SK-N-SH (cell line): ENCODE measurements around the gene PIP4K2A. TPM values are rescaled to one million over a fixed set of nuclear protein-coding genes. Genes with fewer than 3 reads are reported as not detected.

Source experiments
- CTCF ChIA-PET: fragments of 300-600, 350-600 bp; formaldehyde crosslinking; extraction: SDS; loops from one replicate; lab custom pipeline; 2021; lab: Yijun Ruan, JAX
- POLR2A ChIA-PET: fragments of 350-600 bp; sonication (Branson Sonifier 250); formaldehyde crosslinking; extraction: SDS; loops from one replicate; lab custom pipeline; 2020; ENCODE audit warnings: antibody characterized with exemption, inconsistent platforms; lab: Yijun Ruan, JAX
- DNase-seq: peaks from one replicate; pipeline ENCODE4 v3.0.0; 2012
- H2AFZ ChIP-seq: fragments of 200-600 bp; sonication (generic); 2 replicates; pipeline ENCODE4 v1.8.1; 2016; ENCODE audit warnings: antibody characterized with exemption, mild to moderate bottlenecking, low read depth
- H3F3A ChIP-seq: fragments of 200-600 bp; sonication (generic); replicated peaks from 2 replicates; pipeline ENCODE3; 2016; ENCODE audit warnings: antibody characterized with exemption, mild to moderate bottlenecking; ENCODE audit not compliant: insufficient read depth
- H3K27ac ChIP-seq, 2 experiments: fragments of 200-500 bp in 1 of 2; fragments of 200-600 bp in 1 of 2; sonication (Bioruptor generic) in 1 of 2; sonication (generic), shearing (Covaris generic) in 1 of 2; 2 replicates each; pipeline versions ENCODE4 v1.5.1 to v1.6.1; 2014 to 2016; ENCODE audit warnings: low read depth in 2 of 2, inconsistent platforms in 1 of 2, low read length in 1 of 2, mild to moderate bottlenecking in 1 of 2, mixed read lengths in 1 of 2
- H3K27me3 ChIP-seq: fragments of 200-600 bp; sonication (generic), shearing (Covaris generic); 2 replicates; pipeline ENCODE4 v1.6.1; 2016; ENCODE audit warnings: mixed run types; ENCODE audit not compliant: insufficient read depth
- H3K36me3 ChIP-seq, 2 experiments: fragments of 200-500 bp in 1 of 2; fragments of 200-600 bp in 1 of 2; sonication (Bioruptor generic) in 1 of 2; sonication (generic) in 1 of 2; replicated peaks in 1 of 2; 2 replicates each; pipeline versions ENCODE3 to v1.5.1; 2014 to 2016; ENCODE audit warnings: low read length in 1 of 2, mild to moderate bottlenecking in 1 of 2; ENCODE audit not compliant: insufficient read depth in 2 of 2, control insufficient read depth in 1 of 2
- H3K4me1 ChIP-seq, 2 experiments: fragments of 200-500 bp in 1 of 2; fragments of 200-600 bp in 1 of 2; sonication (Bioruptor generic) in 1 of 2; sonication (generic), shearing (Covaris generic) in 1 of 2; 2 replicates each; pipeline versions ENCODE4 v1.5.1 to v1.6.1; 2014 to 2016; ENCODE audit warnings: low read depth in 1 of 2, low read length in 1 of 2, mixed run types in 1 of 2; ENCODE audit not compliant: insufficient read depth in 2 of 2, control insufficient read depth in 1 of 2
- H3K4me2 ChIP-seq: fragments of 200-600 bp; sonication (generic), shearing (Covaris generic); 2 replicates; pipeline ENCODE4 v1.6.1; 2017; ENCODE audit warnings: mixed run types
- H3K4me3 ChIP-seq, 2 experiments: fragments of 200-500 bp in 1 of 2; fragments of 200-600 bp in 1 of 2; sonication (Bioruptor generic) in 1 of 2; sonication (generic), shearing (Covaris generic) in 1 of 2; 2 replicates each; pipeline versions ENCODE4 v1.5.1 to v1.8.1; 2014 to 2016; ENCODE audit warnings: low read depth in 2 of 2, inconsistent platforms in 1 of 2, low read length in 1 of 2, mild to moderate bottlenecking in 1 of 2, mixed read lengths in 1 of 2, moderate library complexity in 1 of 2
- H3K79me2 ChIP-seq: fragments of 200-600 bp; sonication (generic); 2 replicates; pipeline ENCODE4 v1.8.1; 2017; ENCODE audit warnings: mild to moderate bottlenecking; ENCODE audit not compliant: insufficient read depth
- H3K9ac ChIP-seq: fragments of 200-600 bp; sonication (generic); 2 replicates; pipeline ENCODE4 v1.6.1; 2017; ENCODE audit warnings: mixed run types
- H3K9me2 ChIP-seq: fragments of 200-600 bp; sonication (generic); 2 replicates; pipeline ENCODE4 v1.6.1; 2017; ENCODE audit warnings: mixed run types
- H3K9me3 ChIP-seq: fragments of 200-600 bp; sonication (generic); 2 replicates; pipeline ENCODE4 v1.6.1; 2017; ENCODE audit warnings: mixed run types, mild to moderate bottlenecking, moderate library complexity
- H4K20me1 ChIP-seq: fragments of 200-600 bp; sonication (generic); 2 replicates; pipeline ENCODE4 v1.6.1; 2017; ENCODE audit warnings: mild to moderate bottlenecking, mixed run types; ENCODE audit not compliant: insufficient read depth
- CHD2 ChIP-seq: fragments of 150-350 bp; IDR thresholded peaks from 2 replicates; pipeline ENCODE4 v1.6.1; 2018; ENCODE audit warnings: low read length; ENCODE audit not compliant: partially characterized antibody
- FOSL2 ChIP-seq: IDR thresholded peaks from 2 replicates; pipeline ENCODE4 v1.4.0; 2012; ENCODE audit warnings: low read depth, mild to moderate bottlenecking, moderate library complexity, borderline replicate concordance
- FOXM1 ChIP-seq: IDR thresholded peaks from 2 replicates; pipeline ENCODE4 v1.4.0; 2012; ENCODE audit warnings: low read depth, mild to moderate bottlenecking
- GABPA ChIP-seq: IDR thresholded peaks from 2 replicates; pipeline ENCODE4 v1.4.0; 2012; ENCODE audit warnings: low read depth, mild to moderate bottlenecking
- GATA2 ChIP-seq: sonication (generic); formaldehyde crosslinking; IDR thresholded peaks from 2 replicates; pipeline ENCODE4 v1.5.0; 2020; ENCODE audit warnings: mild to moderate bottlenecking, missing genetic modification reagents
- MXI1 ChIP-seq: IDR thresholded peaks from 2 replicates; pipeline ENCODE4 v1.6.1; 2012; ENCODE audit warnings: mild to moderate bottlenecking, low read depth, low read length, improper control_type of control experiment
- NRF1 ChIP-seq: IDR thresholded peaks from 2 replicates; pipeline ENCODE4 v1.6.1; 2012; ENCODE audit warnings: low read depth, mild to moderate bottlenecking, low read length
- POLR2AphosphoS5 ChIP-seq: IDR thresholded peaks from 2 replicates; pipeline ENCODE4 v1.6.1; 2012; ENCODE audit warnings: low read depth, low read length
- RAD21 ChIP-seq: IDR thresholded peaks from 2 replicates; pipeline ENCODE4 v1.6.1; 2012; ENCODE audit warnings: mild to moderate bottlenecking, low read length
- REST ChIP-seq: IDR thresholded peaks from 2 replicates; pipeline ENCODE4 v1.6.1; 2012; ENCODE audit warnings: mild to moderate bottlenecking, low read depth, low read length, moderate library complexity
- RFX5 ChIP-seq: IDR thresholded peaks from 2 replicates; pipeline ENCODE4 v1.6.1; 2012; ENCODE audit warnings: mild to moderate bottlenecking, improper control_type of control experiment, low read length
- RXRA ChIP-seq: IDR thresholded peaks from 2 replicates; pipeline ENCODE4 v1.4.0; 2012; ENCODE audit warnings: low read depth, mild to moderate bottlenecking, borderline replicate concordance
- TAF1 ChIP-seq: IDR thresholded peaks from 2 replicates; pipeline ENCODE4 v1.6.1; 2012; ENCODE audit warnings: low read depth, mild to moderate bottlenecking, low read length, moderate library complexity, borderline replicate concordance
- USF1 ChIP-seq: IDR thresholded peaks from 2 replicates; pipeline ENCODE4 v1.4.0; 2012; ENCODE audit warnings: low read depth, borderline replicate concordance
- YY1 ChIP-seq: IDR thresholded peaks from 2 replicates; pipeline ENCODE4 v1.4.0; 2012; ENCODE audit warnings: low read depth, mild to moderate bottlenecking
- ZBTB33 ChIP-seq: IDR thresholded peaks from 2 replicates; pipeline ENCODE4 v1.4.0; 2012; ENCODE audit warnings: low read depth, borderline replicate concordance
- WGBS: methylation state at CpG from one replicate; pipeline ENCODE4 v1.1.6; 2017; ENCODE audit warnings: low lambda C conversion rate; 5-methylcytosine and 5-hydroxymethylcytosine counted together
- polyA plus RNA-seq, 3 experiments: library from polyadenylated mRNA; depleted of rRNA; stranded (reverse); fragments of >200 nt; gene quantifications; 2 replicates each; pipeline ENCODE4 v1.2.3, GENCODE V29; 2012

The PIP4K2A gene
- polyA plus RNA-seq, 1 of the 3 experiments (the other 2 are of a cell fraction), result 10.8 TPM

- Histone ChIP-seq H3K9me3 (no peaks in the 10 kb centered on the region), H3K36me3 (peaks cover 18% of the 10 kb centered on the region in 2 experiments), H3K9me2 (no peaks in the 10 kb centered on the region), H3K79me2 (no peaks in the 10 kb centered on the region), H3K9ac (no peak overlapping the region), H3K4me3 (no peak overlapping the region), H3K27me3 (no peaks in the 10 kb centered on the region), H3K4me1 (no peaks in the 10 kb centered on the region), H3F3A (no peaks in the 10 kb centered on the region), H2AFZ (no peak overlapping the region), H3K27ac (no peak overlapping the region), H3K4me2 (no peak overlapping the region), H4K20me1 (no peaks in the 10 kb centered on the region)
- no peak for DNase-seq
- no peak for TF ChIP-seq RFX5
- 95% methylated on average over 17 of the region's 17 CpGs for WGBS
- ChIA-PET POLR2A (no interaction called here), CTCF (interaction anchor here (1.0 to 1.8 kb wide), 3 partner anchors 10 to 25 kb away, joined by 3 to 5 read pairs (median 3); no protein-coding TSS in a partner anchor)
These were observed 154.1 kb downstream of the PIP4K2A start for GRCh38 chr10:22560096-22560912.

GRCh38 chr10:22557321-22557720, 157.1 kb downstream of the PIP4K2A start:
- no peaks in the 10 kb centered on the region for H3F3A ChIP-seq
- H3K79me2 ChIP-seq, result no peaks in the 10 kb centered on the region
- H3K9me2 ChIP-seq, result no peaks in the 10 kb centered on the region
- POLR2A ChIA-PET, result no interaction called here
- H3K9ac ChIP-seq, result no peak overlapping the region
- H4K20me1 ChIP-seq, result no peaks in the 10 kb centered on the region
- peaks cover 7 to 11% of the 10 kb centered on the region in 2 experiments for H3K36me3 ChIP-seq
- H2AFZ ChIP-seq, result no peak overlapping the region
- no peak for DNase-seq
- CTCF ChIA-PET, result no interaction called here
- TF ChIP-seq CHD2 (no peak), RXRA (no peak), GABPA (no peak), YY1 (no peak), FOXM1 (no peak), REST (no peak), TAF1 (no peak), FOSL2 (no peak), RAD21 (no peak), POLR2AphosphoS5 (no peak), GATA2 (no peak), MXI1 (no peak), NRF1 (no peak), ZBTB33 (no peak), USF1 (no peak)
- WGBS, result 97% methylated on average over 1 of the region's 1 CpG
- H3K27ac ChIP-seq, result no peak overlapping the region
- H3K4me1 ChIP-seq, result peaks cover 0 to 7% of the 10 kb centered on the region in 2 experiments; a peak in 1 of 4 replicates
- H3K9me3 ChIP-seq, result no peaks in the 10 kb centered on the region
- H3K27me3 ChIP-seq, result no peaks in the 10 kb centered on the region
- no peak overlapping the region for H3K4me2 ChIP-seq
- no peak overlapping the region for H3K4me3 ChIP-seq
